Skeletal muscle satellite cell (primary cell): Measurements from ENCODE around the gene TFCP2L1.
"Not testable (repeated sequence)": the region's sequence is repeated elsewhere in the genome, so short reads cannot be mapped to it uniquely, and the experiment has no call there.

ENCODE experiments used
- H3K27me3 ChIP-seq: 2 replicates; pipeline ENCODE4 v1.7.0; 2013; ENCODE audit warnings: low read length; ENCODE audit not compliant: control insufficient read depth, insufficient read depth
- H3K36me3 ChIP-seq: 2 replicates; pipeline ENCODE4 v1.7.0; 2013; ENCODE audit warnings: mild to moderate bottlenecking, control low read depth, low read length; ENCODE audit not compliant: insufficient read depth
- H3K4me1 ChIP-seq: 2 replicates; pipeline ENCODE4 v1.7.0; 2013; ENCODE audit warnings: low read length; ENCODE audit not compliant: control insufficient read depth, insufficient read depth
- H3K4me2 ChIP-seq: 2 replicates; pipeline ENCODE4 v1.7.0; 2013; ENCODE audit warnings: mild to moderate bottlenecking, low read length
- H3K4me3 ChIP-seq: 2 replicates; pipeline ENCODE4 v1.7.0; 2013; ENCODE audit warnings: low read length
- H3K9ac ChIP-seq: 2 replicates; pipeline ENCODE4 v1.7.0; 2013; ENCODE audit warnings: mild to moderate bottlenecking, low read depth, low read length, moderate library complexity
- H3K9me3 ChIP-seq: replicated peaks from 2 replicates; pipeline ENCODE4 v1.7.0; 2013; ENCODE audit warnings: mild to moderate bottlenecking, control low read depth, low read length

Gene TFCP2L1

DNA sequence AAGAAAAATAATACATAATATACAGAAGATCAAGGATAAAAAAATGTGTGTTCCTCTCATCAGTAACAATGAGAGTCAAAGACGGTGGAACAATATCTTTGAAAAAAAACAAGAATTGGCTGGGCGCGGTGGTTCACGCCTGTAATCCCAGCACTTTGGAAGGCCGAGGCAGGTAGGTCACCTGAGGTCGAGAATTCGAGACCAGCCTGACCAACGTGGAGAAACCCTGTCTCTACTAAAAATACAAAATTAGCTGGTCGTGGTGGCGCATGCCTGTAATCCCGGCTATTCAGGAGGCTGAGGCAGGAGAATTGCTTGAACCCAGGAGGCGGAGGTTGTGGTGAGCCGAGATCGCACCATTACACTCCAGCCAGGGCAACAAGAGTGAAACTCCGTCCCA is 28.7 kb upstream of the TFCP2L1 start:
- H3K4me2 ChIP-seq, H3K9me3 ChIP-seq, H3K36me3 ChIP-seq, H3K4me3 ChIP-seq, H3K9ac ChIP-seq, H3K4me1 ChIP-seq: not testable (repeated sequence)
- peaks cover 36% of the 10 kb centered on the region for H3K27me3 ChIP-seq

DNA sequence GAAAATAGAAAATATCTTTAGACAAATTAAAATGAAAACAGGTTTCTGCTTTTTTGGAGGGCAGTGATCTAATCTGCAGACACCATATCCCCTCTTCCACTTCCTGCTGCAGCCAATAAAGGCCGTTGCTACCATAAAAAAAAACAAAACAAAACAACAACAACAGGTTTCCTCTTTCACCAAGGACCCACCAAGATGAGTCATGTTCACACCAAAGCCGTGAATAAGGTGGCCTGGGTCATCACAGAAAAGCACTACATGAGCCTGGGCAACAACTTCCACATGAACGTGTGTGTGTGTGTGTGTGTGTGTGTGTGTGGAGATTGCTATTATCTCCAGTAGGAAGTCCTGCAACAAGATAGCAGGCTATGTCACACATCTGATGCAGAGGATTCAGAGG is 24.8 kb upstream of the TFCP2L1 start:
- H3K9me3 ChIP-seq, result no peaks in the 10 kb centered on the region
- H3K9ac ChIP-seq, result no peak overlapping the region
- H3K4me2 ChIP-seq, result no peak overlapping the region
- H3K36me3 ChIP-seq, result no peaks in the 10 kb centered on the region
- no peak overlapping the region for H3K4me3 ChIP-seq
- no peaks in the 10 kb centered on the region for H3K4me1 ChIP-seq
- peaks cover 54% of the 10 kb centered on the region for H3K27me3 ChIP-seq

GRCh38 chr2:121309323-121309722 is 24.3 kb upstream of the TFCP2L1 start:
- Histone ChIP-seq H3K27me3 (peaks cover 56% of the 10 kb centered on the region), H3K4me1 (no peaks in the 10 kb centered on the region), H3K4me2 (no peak overlapping the region), H3K9me3 (no peaks in the 10 kb centered on the region), H3K4me3 (no peak overlapping the region), H3K36me3 (no peaks in the 10 kb centered on the region), H3K9ac (no peak overlapping the region)

DNA sequence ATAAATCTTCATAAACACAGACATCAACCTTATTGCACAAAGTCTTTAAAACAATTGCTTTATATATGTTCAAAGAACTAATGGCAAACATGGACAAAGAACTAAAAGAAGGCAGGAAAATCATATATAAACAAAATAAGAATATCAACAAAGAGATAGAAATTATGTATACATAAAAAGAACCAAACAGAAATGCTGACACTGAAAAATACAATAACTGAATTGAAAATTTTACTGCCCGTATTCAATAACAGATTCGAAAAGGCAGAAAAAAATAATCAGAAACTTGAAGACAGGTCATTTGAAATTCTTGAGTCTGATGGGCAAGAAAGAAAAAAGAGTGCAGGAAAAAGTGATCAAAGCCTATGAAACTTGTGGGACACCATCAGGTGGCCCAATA is 22.0 kb upstream of the TFCP2L1 start:
- H3K36me3 ChIP-seq, result no peaks in the 10 kb centered on the region
- H3K9me3 ChIP-seq, result no peaks in the 10 kb centered on the region
- H3K9ac ChIP-seq, result no peak overlapping the region
- H3K4me2 ChIP-seq, result no peak overlapping the region
- H3K4me1 ChIP-seq, result no peaks in the 10 kb centered on the region
- no peak overlapping the region for H3K4me3 ChIP-seq
- peaks cover 64% of the 10 kb centered on the region for H3K27me3 ChIP-seq

GRCh38 chr2:121304941-121305340 is 19.9 kb upstream of the TFCP2L1 start:
- Histone ChIP-seq H3K9me3 (no peaks in the 10 kb centered on the region), H3K4me3 (no peak overlapping the region), H3K9ac (no peak overlapping the region), H3K4me2 (no peak overlapping the region), H3K36me3 (no peaks in the 10 kb centered on the region), H3K27me3 (peaks cover 55% of the 10 kb centered on the region), H3K4me1 (no peaks in the 10 kb centered on the region)

GRCh38 chr2:121303531-121304263 is 18.7 kb upstream of the TFCP2L1 start:
- Histone ChIP-seq H3K4me3 (no peak overlapping the region), H3K9me3 (no peaks in the 10 kb centered on the region), H3K36me3 (no peaks in the 10 kb centered on the region), H3K4me2 (no peak overlapping the region), H3K27me3 (peaks cover 53% of the 10 kb centered on the region), H3K4me1 (no peaks in the 10 kb centered on the region), H3K9ac (no peak overlapping the region)

DNA sequence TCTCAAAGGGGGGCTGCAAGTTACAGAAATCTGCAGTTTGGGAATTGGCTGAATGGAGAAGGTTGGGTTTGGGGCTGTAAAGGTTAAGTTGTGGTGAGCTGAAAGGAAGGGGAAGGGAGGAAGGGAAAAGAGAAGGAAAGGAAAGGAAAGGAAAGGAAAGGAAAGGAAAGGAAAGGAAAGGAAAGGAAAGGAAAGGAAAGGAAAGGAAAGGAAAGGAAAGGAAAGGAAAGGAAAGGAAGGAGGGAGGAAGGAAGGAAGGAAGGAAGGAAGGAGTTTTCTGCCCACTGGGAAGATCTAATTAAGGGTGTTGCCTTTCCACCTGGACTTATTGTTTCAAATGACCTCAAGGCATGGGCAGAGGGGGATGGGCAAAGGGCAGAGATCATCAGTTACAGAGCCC is 16.2 kb upstream of the TFCP2L1 start:
- H3K36me3 ChIP-seq, H3K9ac ChIP-seq, H3K4me1 ChIP-seq, H3K4me2 ChIP-seq, H3K4me3 ChIP-seq, H3K9me3 ChIP-seq: not testable (repeated sequence)
- peaks cover 46% of the 10 kb centered on the region for H3K27me3 ChIP-seq

- no peaks in the 10 kb centered on the region for H3K36me3 ChIP-seq
- H3K4me2 ChIP-seq, result no peak overlapping the region
- H3K9me3 ChIP-seq, result no peaks in the 10 kb centered on the region
- H3K4me1 ChIP-seq, result no peaks in the 10 kb centered on the region
- no peak overlapping the region for H3K9ac ChIP-seq
- peaks cover 47% of the 10 kb centered on the region for H3K27me3 ChIP-seq
- no peak overlapping the region for H3K4me3 ChIP-seq
Observed at GRCh38 chr2:121298476-121298875, 13.5 kb upstream of the TFCP2L1 start.

DNA sequence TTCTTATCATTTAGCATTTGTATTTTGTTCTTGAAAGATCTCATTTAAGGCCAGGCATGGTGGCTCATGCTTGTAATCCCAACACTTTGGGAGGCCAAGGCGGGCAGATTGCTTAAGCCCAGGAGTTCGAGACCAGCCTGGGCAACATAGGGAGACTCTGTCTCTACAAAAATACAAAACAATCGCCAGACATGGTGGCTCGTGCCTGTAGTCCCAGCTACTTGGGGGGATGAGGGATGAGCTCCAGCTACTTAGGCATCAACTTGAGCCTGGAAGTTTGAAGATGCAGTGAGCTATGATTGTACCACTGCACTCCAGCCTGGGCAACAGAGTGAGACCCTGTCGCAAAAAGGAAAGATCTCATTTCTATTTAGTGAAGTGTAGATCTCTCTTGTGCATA is 12.9 kb upstream of the TFCP2L1 start:
- peaks cover 45% of the 10 kb centered on the region for H3K27me3 ChIP-seq
- not testable (repeated sequence) for H3K9me3 ChIP-seq, H3K9ac ChIP-seq, H3K4me2 ChIP-seq, H3K36me3 ChIP-seq, H3K4me1 ChIP-seq, H3K4me3 ChIP-seq

DNA sequence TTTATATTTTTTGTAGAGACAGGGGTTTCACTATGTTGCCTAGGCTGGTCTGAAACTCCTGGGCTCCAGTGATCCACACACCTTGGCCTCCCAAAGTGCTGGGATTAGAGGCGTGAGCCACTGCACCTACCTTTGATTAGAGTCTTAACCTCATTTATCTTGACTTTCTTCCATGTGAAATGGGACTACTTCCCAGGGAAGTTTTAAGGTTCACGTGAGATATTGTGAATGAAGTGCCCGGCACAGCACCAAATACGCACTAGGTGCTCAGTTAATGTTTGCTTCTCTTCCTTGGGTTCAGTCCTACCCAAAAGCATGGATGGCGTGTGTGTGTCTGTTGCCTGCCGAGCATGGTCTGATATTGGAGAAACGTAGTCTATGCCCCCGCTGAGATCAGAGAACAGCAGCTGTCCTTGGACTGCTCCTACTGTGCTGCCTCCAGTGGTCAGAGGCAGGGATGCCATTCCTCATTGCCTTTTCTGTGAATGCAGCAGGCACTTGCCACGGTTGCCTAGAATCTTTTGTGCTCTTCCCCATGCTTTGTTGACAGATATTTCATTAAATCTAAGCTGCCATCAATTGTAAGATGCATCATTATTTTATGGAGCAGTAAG is 12.3 kb upstream of the TFCP2L1 start:
- H3K4me3 ChIP-seq, result no peak overlapping the region
- peaks cover 45% of the 10 kb centered on the region for H3K27me3 ChIP-seq
- no peak overlapping the region for H3K9ac ChIP-seq
- H3K9me3 ChIP-seq, result no peaks in the 10 kb centered on the region
- no peaks in the 10 kb centered on the region for H3K36me3 ChIP-seq
- no peaks in the 10 kb centered on the region for H3K4me1 ChIP-seq
- no peak overlapping the region for H3K4me2 ChIP-seq

DNA sequence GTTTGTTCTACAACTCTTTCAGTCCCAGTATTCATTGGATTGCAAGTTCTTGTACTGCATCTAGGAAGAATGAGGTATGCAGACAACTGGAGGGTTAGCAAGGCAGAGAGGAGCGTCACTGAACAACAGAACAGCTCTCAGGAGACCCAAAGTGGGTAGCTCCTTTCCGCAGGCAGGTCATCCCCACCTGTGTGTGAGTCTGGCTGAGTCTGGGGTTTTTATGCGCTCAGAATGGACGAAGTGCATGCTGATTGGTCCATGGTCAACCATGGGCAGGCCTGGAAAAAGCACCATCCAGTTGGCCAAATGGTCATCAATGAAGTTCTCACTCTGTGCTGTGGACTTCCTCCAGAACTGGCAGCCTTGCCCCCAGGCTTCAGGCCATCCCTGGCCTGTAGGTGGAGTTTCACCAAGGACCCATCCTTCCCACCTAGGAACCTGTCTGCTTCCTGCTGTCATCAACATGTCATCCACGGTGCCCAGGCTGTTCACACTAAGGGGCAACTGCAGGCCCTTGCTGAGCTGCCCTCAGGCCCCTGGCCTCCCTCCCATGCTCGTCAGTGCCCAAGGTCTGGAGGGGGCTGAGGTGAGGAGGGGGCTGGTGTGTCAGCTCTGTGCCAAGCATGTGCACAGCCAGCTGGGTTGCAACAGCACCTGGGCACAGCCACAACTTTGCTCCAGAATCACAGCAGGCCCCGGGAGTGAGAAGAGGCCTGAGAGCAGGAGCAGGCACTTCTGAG is 11.1 kb upstream of the TFCP2L1 start:
- no peaks in the 10 kb centered on the region for H3K9me3 ChIP-seq
- H3K9ac ChIP-seq, result no peak overlapping the region
- no peaks in the 10 kb centered on the region for H3K36me3 ChIP-seq

More for the DNA sequence above, 11.1 kb upstream of the TFCP2L1 start:
- Histone ChIP-seq H3K4me1 (no peaks in the 10 kb centered on the region), H3K27me3 (peaks cover 41% of the 10 kb centered on the region), H3K4me3 (no peak overlapping the region), H3K4me2 (no peak overlapping the region)
